Activated CD4-positive, alpha-beta T cell treated with anti-CD3 and anti-CD28 coated beads, Interleukin-2, amount 10 ng/mL, durations not matched to agents 7 days and 5 days (primary cell): Measurements from ENCODE around the gene CXCR1. TPM values are rescaled to one million over a fixed set of nuclear protein-coding genes. Genes with fewer than 3 reads are reported as not detected.
"Not testable (repeated sequence)": the region's sequence is repeated elsewhere in the genome, so short reads cannot be mapped to it uniquely, and the experiment has no call there.

Experiments used
- CTCF ChIA-PET: fragments of 350-600 bp; sonication (Branson Sonifier 250); formaldehyde crosslinking; loops from one replicate; lab custom pipeline; 2021; ENCODE audit warnings: antibody characterized with exemption; lab: Charles Lee
- POLR2A ChIA-PET: fragments of 350-600 bp; sonication (Branson Sonifier 250); formaldehyde crosslinking; loops from one replicate; lab custom pipeline; 2021; ENCODE audit warnings: antibody characterized with exemption; lab: Charles Lee
- DNase-seq: peaks from one replicate; pipeline ENCODE4 v3.0.0-alpha.2; 2020
- H3K27ac Mint-ChIP-seq: one replicate; pipeline ENCODE4 v1.8.0; 2021; ENCODE audit warnings: mild to moderate bottlenecking, moderate library complexity, mixed read lengths
- H3K27me3 Mint-ChIP-seq: one replicate; pipeline ENCODE4 v1.8.0; 2021; ENCODE audit warnings: mixed read lengths
- H3K36me3 Mint-ChIP-seq: one replicate; pipeline ENCODE4 v1.8.0; 2021; ENCODE audit warnings: low read depth, mixed read lengths
- H3K4me1 Mint-ChIP-seq: one replicate; pipeline ENCODE4 v1.8.0; 2021; ENCODE audit warnings: mixed read lengths
- H3K4me3 Mint-ChIP-seq: one replicate; pipeline ENCODE4 v1.8.0; 2021; ENCODE audit warnings: mild to moderate bottlenecking, moderate library complexity, mixed read lengths
- H3K9me3 Mint-ChIP-seq: one replicate; pipeline ENCODE4 v1.8.0; 2021; ENCODE audit warnings: mixed read lengths
- total RNA-seq, 2 experiments: library from RNA; stranded (reverse); gene quantifications; one replicate each; pipeline ENCODE4 v1.2.3, GENCODE V29; 2021

CXCR1 gene
- total RNA-seq, 2 experiments from 2014 or later, result 0.99 to 1.1 TPM

DNA sequence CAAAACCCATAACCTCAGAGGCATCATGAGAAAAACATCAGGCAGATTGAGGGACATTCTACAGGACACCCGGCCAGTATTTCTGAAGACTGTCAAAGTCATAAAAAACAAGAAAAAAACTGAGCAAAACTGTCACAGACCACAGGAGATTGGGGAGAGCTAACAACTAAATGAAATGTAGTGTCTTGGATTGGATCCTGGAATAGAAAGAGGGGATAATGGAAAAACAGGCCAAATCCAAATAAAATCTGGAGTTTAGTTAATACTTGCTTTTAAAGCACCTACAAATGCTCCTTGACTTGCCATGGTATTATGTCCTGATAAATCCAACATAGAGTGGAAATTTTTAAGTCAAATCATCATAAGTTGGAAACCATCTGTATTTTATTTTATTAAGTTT is 17.6 kb upstream of the CXCR1 start:
- ChIA-PET POLR2A (no interaction called here), CTCF (interaction anchor here (1.4 to 1.8 kb wide), 2 partner anchors 18 to 46 kb away, joined by 3 to 6 read pairs; partner anchors contain the start of gene CXCR1)
- H3K9me3 Mint-ChIP-seq, result no peaks in the 10 kb centered on the region
- H3K4me3 Mint-ChIP-seq, result no peak overlapping the region
- H3K27ac Mint-ChIP-seq, result no peak overlapping the region
- H3K36me3 Mint-ChIP-seq, result no peaks in the 10 kb centered on the region
- DNase-seq, result no peak
- H3K4me1 Mint-ChIP-seq, result peaks cover 10% of the 10 kb centered on the region
- H3K27me3 Mint-ChIP-seq, result peaks cover 11% of the 10 kb centered on the region

DNA sequence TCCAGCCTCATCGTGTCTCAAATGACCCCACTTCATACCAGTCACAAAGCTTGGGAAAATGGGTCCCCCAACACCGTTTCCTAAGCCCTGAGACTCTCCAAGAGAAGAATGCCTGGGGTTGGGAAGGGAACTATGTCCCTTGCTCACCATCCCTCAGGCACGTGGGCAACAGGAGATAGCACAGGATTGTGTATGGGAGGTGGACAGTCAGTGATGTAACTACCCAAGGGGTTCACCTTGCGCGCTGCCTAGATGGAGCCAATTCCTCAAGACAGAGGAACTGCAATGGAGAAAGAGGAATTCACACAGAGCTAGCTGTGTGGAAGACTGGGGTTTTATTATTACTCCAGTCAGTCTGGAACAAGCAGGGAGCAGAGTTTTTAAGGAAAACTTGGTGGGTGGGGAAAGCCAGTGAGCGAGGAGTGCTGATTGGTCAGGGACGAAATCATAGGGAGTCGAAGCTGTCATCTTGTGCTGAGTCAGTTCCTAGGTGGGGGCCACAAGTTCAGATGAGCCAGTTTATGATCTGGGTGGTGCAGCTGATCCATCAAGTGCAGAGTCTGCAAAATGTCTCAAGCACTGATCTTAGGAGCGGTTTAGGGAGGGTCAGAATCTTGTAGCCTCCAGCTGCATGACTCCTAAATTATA is 13.8 kb upstream of the CXCR1 start:
- no peak for DNase-seq
- Mint-ChIP-seq H3K36me3 (no peaks in the 10 kb centered on the region), H3K27me3 (peaks cover 16% of the 10 kb centered on the region), H3K4me1 (no peaks in the 10 kb centered on the region), H3K9me3 (no peaks in the 10 kb centered on the region), H3K4me3 (no peak overlapping the region), H3K27ac (no peak overlapping the region)
- POLR2A ChIA-PET, result no interaction called here
- CTCF ChIA-PET, result interaction anchor here (1.1 to 1.6 kb wide), 2 partner anchors 18 to 78 kb away, joined by 3 to 5 read pairs; no protein-coding TSS in a partner anchor

DNA sequence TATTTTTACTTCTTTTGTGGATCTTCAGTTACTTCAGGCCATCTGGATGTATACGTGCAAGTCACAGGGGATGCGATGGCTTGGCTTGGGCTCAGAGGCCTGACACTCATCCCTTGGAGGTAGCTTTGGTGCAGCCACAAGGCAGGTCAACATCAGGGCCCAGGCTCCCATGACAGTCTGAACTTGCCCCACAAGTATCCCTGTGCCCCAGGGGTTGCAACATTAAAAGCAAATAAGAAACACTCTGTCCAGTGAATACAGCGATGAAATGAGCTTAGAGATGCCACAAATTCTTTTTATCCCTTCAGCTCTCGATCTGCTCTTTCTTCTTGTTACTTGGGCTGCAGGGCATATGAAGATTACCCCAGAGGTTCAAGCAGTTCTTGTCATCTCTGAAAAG is 13.0 kb upstream of the CXCR1 start:
- ChIA-PET POLR2A (no interaction called here), CTCF (interaction anchor here (1.6 kb wide), 1 partner anchor 79 kb away, joined by 5 read pairs; no protein-coding TSS in a partner anchor)
- peaks cover 16% of the 10 kb centered on the region for H3K27me3 Mint-ChIP-seq
- no peak overlapping the region for H3K27ac Mint-ChIP-seq
- no peak overlapping the region for H3K4me3 Mint-ChIP-seq
- no peaks in the 10 kb centered on the region for H3K9me3 Mint-ChIP-seq
- DNase-seq, result no peak
- no peaks in the 10 kb centered on the region for H3K4me1 Mint-ChIP-seq
- H3K36me3 Mint-ChIP-seq, result no peaks in the 10 kb centered on the region

DNA sequence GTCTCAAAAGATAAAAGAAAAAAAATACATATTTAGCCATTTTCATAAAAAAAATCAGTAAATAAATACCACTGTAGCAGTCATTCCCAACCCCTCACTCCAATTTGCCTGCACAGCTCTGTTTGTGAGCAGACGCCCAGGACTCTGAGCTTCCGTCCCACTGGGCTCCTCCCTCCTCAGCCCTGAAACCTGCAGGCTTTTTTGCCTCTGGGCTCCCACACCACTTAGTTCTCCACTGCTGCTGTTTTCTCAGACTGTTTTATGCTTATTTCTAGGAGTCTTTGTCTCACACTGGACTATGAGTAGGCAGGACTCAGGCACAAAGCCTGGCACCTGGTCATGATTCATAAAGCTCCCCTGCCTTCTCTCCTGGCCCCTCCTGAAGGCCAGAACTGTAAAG is 6.1 kb upstream of the CXCR1 start:
- H3K36me3 Mint-ChIP-seq, result no peaks in the 10 kb centered on the region
- H3K9me3 Mint-ChIP-seq, result no peaks in the 10 kb centered on the region
- no peak for DNase-seq
- ChIA-PET POLR2A (no interaction called here), CTCF (interaction anchor here (0.5 to 1.4 kb wide), 3 partner anchors 9 to 191 kb away, joined by 3 to 6 read pairs (median 3); no protein-coding TSS in a partner anchor)
- H3K4me1 Mint-ChIP-seq, result peaks cover 11% of the 10 kb centered on the region
- no peak overlapping the region for H3K27ac Mint-ChIP-seq
- H3K4me3 Mint-ChIP-seq, result no peak overlapping the region
- H3K27me3 Mint-ChIP-seq, result peaks cover 15% of the 10 kb centered on the region

DNA sequence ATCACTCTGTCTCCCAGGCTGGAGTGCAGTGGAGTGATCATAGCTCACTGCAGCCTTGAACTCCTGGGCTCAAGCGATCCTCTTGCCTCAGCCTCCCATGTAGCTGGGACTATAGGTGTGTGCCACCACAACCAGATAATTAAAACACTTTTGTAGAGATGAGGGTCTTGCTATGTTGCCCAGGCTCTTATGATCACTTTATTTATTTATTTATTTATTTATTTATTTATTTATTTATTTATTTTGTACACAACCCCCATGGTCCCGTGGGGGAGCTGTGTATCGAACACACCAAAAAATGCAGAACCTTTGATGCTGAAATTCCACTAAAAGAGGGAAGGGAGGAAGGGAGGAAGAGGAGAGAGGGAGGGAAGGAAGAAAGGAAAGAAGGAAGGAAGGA is 5.0 kb upstream of the CXCR1 start:
- H3K4me3 Mint-ChIP-seq, POLR2A ChIA-PET, H3K36me3 Mint-ChIP-seq, H3K9me3 Mint-ChIP-seq, DNase-seq, H3K27ac Mint-ChIP-seq: not testable (repeated sequence)
- H3K4me1 Mint-ChIP-seq, result peaks cover 22% of the 10 kb centered on the region
- H3K27me3 Mint-ChIP-seq, result peaks cover 15% of the 10 kb centered on the region
- CTCF ChIA-PET, result interaction anchor here (0.7 to 0.9 kb wide), 2 partner anchors 15 to 18 kb away, joined by 3 to 6 read pairs; no protein-coding TSS in a partner anchor

DNA sequence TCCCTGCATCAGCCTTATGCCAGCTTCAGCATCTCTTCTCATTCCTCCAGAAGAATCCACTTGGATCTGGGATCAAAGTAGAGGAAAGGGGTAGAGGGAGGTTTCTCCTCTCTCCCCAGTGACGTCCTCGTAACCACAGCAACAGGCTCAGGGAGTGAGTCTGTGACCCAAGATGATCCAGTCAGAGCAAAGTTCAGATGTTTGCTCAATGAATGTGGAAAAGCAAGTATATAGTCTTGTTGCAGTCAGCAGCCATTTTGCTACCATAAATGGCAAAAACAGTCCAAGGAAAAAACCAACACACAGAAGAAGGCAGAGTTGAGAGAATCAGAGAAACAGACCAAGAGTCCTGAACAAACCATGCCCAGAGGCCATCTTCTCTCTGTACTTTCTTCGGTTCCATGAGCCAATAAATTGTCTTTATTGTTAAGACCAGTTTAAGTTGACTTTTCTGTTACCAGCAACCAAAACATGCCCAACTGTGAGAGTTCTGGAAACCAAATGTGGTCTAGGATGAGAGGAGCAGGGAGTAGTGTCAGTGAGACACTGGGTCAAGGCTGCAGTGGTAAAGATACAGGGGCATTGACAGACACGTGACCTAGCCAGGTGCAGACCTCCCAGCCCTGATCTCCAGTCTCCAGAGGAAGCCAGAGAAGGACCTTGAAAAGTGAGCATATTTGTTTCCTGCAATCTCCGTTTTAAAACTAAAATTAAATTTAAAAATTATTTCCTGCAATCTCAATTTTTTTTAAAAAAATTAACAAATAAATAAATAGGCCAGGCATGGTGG is 3.2 kb upstream of the CXCR1 start:
- no peak overlapping the region for H3K4me3 Mint-ChIP-seq
- no peak for DNase-seq
- no peaks in the 10 kb centered on the region for H3K9me3 Mint-ChIP-seq
- H3K36me3 Mint-ChIP-seq, result peaks cover 3% of the 10 kb centered on the region
- no peak overlapping the region for H3K27ac Mint-ChIP-seq
- ChIA-PET CTCF (no interaction called here), POLR2A (interaction anchor here (0.6 kb wide), 1 partner anchor 61 kb away, joined by 4 read pairs; no protein-coding TSS in a partner anchor)
- H3K27me3 Mint-ChIP-seq, result peaks cover 21% of the 10 kb centered on the region
- peaks cover 32% of the 10 kb centered on the region for H3K4me1 Mint-ChIP-seq

DNA sequence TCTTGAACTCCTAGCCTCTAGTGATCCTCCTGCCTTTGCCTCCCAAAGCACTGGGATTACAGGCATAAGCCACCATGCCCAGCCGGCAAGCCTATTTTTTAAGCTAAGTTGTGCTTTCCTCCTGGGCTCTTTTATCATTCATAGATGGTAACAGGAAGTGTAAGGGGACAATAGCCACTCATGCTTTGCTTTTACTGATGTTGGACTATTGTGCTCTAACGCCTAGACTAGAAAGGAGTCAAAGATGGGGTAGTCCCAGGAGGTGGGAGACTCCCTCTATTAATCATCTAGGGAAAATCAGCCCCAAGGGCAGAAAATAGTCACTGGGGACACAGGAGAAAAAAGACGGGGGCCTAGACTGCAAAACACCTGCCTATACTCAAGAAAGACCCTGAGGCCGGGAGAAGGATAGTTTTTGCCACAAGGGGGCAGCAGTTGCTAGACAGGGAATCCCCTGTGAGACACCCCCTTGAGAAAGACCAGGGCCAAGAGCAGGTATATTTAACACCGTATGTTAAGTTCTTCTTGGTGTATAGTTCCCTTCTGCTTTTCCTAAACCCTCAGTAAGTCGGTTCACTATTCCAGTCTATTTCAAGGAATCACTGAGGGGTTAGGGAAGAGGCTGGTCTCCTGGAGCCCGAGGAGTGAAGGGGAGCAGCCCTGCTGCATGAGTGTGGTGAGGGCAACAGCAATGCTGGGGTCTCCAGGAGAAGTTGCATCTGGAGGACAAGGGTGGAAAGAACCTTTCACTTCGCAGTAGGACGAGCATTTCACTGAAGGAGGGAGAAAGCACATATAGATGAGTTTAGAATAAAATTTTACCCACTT is 2.1 kb upstream of the CXCR1 start:
- H3K27ac Mint-ChIP-seq, result no peak overlapping the region
- peaks cover 28% of the 10 kb centered on the region for H3K27me3 Mint-ChIP-seq
- H3K4me3 Mint-ChIP-seq, result no peak overlapping the region
- POLR2A ChIA-PET, result interaction anchor here (0.6 kb wide), 1 partner anchor 62 kb away, joined by 4 read pairs; no protein-coding TSS in a partner anchor
- peak; percentile 71 for DNase-seq
- peaks cover 32% of the 10 kb centered on the region for H3K4me1 Mint-ChIP-seq
- no peaks in the 10 kb centered on the region for H3K9me3 Mint-ChIP-seq
- peaks cover 3% of the 10 kb centered on the region for H3K36me3 Mint-ChIP-seq
- CTCF ChIA-PET, result interaction anchor here (1.2 kb wide), 2 partner anchors 12 to 19 kb away, joined by 3 to 4 read pairs; no protein-coding TSS in a partner anchor

DNA sequence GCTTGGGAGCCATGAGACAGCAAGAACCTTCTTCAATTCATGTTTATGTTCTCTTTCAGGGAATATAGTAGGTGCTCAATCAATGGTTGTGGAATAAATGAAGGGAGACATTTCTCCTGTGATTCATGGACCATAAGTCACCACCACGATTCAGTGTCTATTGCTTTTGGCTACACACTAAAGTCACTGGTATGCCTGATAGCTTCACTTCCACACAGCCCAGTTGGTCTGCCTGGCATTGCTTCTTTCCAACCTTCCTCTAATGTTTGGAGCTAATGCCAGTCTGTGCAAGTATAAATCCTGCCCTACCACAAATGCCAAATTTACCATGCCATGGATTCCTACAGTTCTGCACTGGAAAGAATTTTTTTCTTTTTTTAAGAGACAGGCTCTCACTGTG is 1.3 kb upstream of the CXCR1 start:
- Mint-ChIP-seq H3K9me3 (no peaks in the 10 kb centered on the region), H3K27me3 (peaks cover 30% of the 10 kb centered on the region)

DNA sequence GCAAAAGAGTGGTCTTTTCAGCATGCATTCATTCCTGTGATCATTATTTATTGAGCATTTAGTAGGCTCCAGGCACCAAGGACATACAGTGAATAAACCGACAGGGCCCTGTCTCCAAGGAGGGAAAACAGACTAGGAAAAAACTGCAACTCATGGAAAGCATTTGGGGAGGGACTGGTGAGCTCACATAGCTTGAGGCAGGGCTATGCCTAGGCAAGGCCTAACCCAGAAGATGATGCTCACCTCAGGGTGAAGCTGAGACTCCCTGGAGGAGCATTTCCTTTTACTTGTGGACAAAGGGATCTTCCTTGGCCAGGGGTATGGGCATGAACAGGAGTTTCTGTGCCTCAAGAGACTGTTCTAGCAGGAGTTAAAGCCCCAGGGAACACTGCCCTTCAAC is 3.9 kb downstream of the CXCR1 start:
- Mint-ChIP-seq H3K4me3 (no peak overlapping the region), H3K36me3 (peaks cover 3% of the 10 kb centered on the region), H3K4me1 (peaks cover 21% of the 10 kb centered on the region), H3K27ac (peak overlapping the region; percentile 33), H3K9me3 (no peaks in the 10 kb centered on the region), H3K27me3 (peaks cover 39% of the 10 kb centered on the region)
- CTCF ChIA-PET, result interaction anchor here (1.1 to 1.2 kb wide), 2 partner anchors 9 to 18 kb away, joined by 3 read pairs; no protein-coding TSS in a partner anchor
- no peak for DNase-seq
- POLR2A ChIA-PET, result no interaction called here

More for the DNA sequence above, 1.3 kb upstream of the CXCR1 start:
- Mint-ChIP-seq H3K27ac (no peak overlapping the region), H3K36me3 (peaks cover 3% of the 10 kb centered on the region), H3K4me1 (peaks cover 32% of the 10 kb centered on the region), H3K4me3 (no peak overlapping the region)
- ChIA-PET POLR2A (no interaction called here), CTCF (interaction anchor here (0.8 to 2.0 kb wide), 6 partner anchors 11 to 481 kb away, joined by 3 to 8 read pairs (median 3); no protein-coding TSS in a partner anchor)
- DNase-seq, result no peak

DNA sequence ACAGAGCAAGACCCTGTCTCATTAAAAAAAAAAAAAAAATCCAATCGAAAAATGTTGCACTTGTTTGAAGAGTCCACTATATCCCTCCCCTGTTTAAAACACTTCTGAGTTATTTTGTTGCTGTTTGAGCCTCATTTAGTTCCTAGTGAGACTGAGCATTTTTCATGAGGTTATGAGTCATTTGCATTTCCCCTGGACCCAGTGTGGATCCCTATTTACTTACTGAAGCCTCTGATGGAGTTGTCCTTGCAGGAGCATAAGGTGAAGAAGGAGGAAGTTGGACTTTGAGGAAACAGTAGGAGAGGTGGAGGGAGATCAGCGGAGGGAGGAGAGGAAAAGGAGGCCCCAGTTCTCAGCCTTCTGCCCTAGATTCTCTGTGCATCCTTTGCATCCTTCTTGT is 5.1 kb downstream of the CXCR1 start:
- Mint-ChIP-seq H3K4me1 (peaks cover 9% of the 10 kb centered on the region), H3K27ac (no peak overlapping the region), H3K36me3 (no peaks in the 10 kb centered on the region), H3K9me3 (no peaks in the 10 kb centered on the region), H3K27me3 (peaks cover 39% of the 10 kb centered on the region), H3K4me3 (no peak overlapping the region)
- ChIA-PET POLR2A (no interaction called here), CTCF (interaction anchor here (0.6 to 1.2 kb wide), 2 partner anchors 14 to 20 kb away, joined by 3 to 4 read pairs; no protein-coding TSS in a partner anchor)
- DNase-seq, result no peak

DNA sequence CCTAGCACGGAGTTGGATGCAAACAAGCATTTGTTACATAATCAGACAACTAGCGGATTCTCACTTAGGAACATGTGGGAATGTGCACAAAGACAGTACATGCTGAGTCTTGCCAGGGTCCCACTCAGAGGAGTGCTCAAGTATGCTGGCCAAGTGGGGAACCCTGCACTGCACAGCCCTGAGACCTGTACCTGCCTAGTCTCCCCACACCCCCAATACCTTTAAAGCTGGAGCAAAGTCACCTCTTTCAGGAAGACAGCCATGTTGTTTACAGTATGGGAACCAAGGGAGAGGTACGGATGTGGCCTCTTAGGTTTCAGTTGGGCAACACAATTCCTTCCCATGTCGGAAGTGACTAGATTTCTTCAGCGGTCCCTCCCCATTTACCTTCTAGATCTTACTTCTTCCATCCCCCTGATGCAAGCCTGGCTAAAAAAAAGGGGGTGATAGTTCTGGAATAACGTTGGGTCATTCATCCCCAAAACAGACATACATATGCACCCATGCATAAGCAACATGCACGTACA is 10.7 kb downstream of the CXCR1 start:
- Mint-ChIP-seq H3K27me3 (peaks cover 20% of the 10 kb centered on the region), H3K9me3 (no peaks in the 10 kb centered on the region), H3K27ac (no peak overlapping the region), H3K36me3 (no peaks in the 10 kb centered on the region), H3K4me3 (no peak overlapping the region), H3K4me1 (no peaks in the 10 kb centered on the region)
- no peak for DNase-seq
- ChIA-PET POLR2A (no interaction called here), CTCF (interaction anchor here (1.3 kb wide), 1 partner anchor 12 kb away, joined by 3 read pairs; no protein-coding TSS in a partner anchor)

DNA sequence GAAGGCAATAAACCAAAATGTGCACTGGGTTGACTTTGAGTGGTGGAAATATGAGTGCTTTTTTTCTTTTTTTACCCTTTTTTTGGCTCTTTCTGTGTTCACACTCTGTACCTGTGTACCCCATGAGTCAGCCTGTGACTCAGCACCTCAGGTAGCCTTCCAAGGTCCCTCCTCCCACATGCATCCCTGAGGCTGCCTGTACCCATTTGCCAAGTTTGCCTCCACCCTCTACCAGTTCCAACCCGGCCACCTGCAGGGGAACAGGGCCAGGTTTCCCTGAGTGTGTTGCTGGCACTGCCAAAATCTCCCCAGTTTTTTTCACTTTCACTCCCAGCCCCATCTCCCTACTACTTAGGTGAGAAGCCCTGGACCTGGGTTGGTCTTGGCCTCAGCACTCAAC is 14.0 kb downstream of the CXCR1 start:
- ChIA-PET POLR2A (interaction anchor here (0.7 kb wide), 1 partner anchor 541 kb away, joined by 5 read pairs; no protein-coding TSS in a partner anchor), CTCF (interaction anchor here (2.1 kb wide), 1 partner anchor 15 kb away, joined by 8 read pairs; the partner anchor contains the start of gene CXCR1)
- no peaks in the 10 kb centered on the region for H3K9me3 Mint-ChIP-seq
- H3K4me3 Mint-ChIP-seq, result no peak overlapping the region
- DNase-seq, result no peak
- no peaks in the 10 kb centered on the region for H3K36me3 Mint-ChIP-seq
- no peak overlapping the region for H3K27ac Mint-ChIP-seq
- H3K4me1 Mint-ChIP-seq, result peaks cover 6% of the 10 kb centered on the region
- peaks cover 14% of the 10 kb centered on the region for H3K27me3 Mint-ChIP-seq
